Measurements from ENCODE around the gene KSR1.

- TF ChIP-seq, protein P1, sequence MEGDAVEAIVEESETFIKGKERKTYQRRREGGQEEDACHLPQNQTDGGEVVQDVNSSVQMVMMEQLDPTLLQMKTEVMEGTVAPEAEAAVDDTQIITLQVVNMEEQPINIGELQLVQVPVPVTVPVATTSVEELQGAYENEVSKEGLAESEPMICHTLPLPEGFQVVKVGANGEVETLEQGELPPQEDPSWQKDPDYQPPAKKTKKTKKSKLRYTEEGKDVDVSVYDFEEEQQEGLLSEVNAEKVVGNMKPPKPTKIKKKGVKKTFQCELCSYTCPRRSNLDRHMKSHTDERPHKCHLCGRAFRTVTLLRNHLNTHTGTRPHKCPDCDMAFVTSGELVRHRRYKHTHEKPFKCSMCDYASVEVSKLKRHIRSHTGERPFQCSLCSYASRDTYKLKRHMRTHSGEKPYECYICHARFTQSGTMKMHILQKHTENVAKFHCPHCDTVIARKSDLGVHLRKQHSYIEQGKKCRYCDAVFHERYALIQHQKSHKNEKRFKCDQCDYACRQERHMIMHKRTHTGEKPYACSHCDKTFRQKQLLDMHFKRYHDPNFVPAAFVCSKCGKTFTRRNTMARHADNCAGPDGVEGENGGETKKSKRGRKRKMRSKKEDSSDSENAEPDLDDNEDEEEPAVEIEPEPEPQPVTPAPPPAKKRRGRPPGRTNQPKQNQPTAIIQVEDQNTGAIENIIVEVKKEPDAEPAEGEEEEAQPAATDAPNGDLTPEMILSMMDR (conservative IDR thresholded peaks at IDR 0.05): no peak
- no peak for TF ChIP-seq ZFX (IDR thresholded peaks at IDR 0.05)
Measured at GRCh38 chr17:27535178-27535928, 79.1 kb downstream of the KSR1 start.
